ENCODE measurements around the gene ECE1. TPM values are rescaled to one million over a fixed set of nuclear protein-coding genes. Genes with fewer than 3 reads are reported as not detected.
A peak's percentile ranks its signal among the peaks of the same experiment; 100 is the strongest.

The ECE1 gene
- total and polyA plus RNA-seq, 2 of the 13 experiments (the other 11 are each of a cell fraction or from before 2014, with no cell fraction given), result 13.5 to 21.2 TPM

DNA sequence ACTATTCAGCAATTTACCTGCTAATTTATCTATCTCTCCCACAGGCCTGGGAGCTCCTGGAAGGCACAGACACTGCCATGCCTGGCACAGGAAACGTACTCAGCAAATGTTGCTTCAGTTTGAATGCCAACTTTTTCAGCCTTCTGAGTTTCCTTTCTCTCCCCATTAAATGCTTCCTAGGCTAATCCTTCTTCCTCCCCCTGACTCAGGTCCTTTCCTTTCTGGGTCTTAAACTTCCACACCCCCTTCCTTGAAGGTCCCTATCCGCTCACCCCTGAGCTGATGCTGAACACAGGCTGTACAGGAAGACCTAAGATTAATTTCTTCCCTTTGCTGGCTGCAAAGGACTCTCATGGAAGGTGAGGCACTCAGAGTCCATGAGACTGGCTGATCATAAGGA, 40.3 kb upstream of the ECE1 start (continued):
- no peak for TF ChIP-seq HDAC6 (IDR thresholded peaks at IDR 0.05; ENCODE audit: low read depth, low read length)

DNA sequence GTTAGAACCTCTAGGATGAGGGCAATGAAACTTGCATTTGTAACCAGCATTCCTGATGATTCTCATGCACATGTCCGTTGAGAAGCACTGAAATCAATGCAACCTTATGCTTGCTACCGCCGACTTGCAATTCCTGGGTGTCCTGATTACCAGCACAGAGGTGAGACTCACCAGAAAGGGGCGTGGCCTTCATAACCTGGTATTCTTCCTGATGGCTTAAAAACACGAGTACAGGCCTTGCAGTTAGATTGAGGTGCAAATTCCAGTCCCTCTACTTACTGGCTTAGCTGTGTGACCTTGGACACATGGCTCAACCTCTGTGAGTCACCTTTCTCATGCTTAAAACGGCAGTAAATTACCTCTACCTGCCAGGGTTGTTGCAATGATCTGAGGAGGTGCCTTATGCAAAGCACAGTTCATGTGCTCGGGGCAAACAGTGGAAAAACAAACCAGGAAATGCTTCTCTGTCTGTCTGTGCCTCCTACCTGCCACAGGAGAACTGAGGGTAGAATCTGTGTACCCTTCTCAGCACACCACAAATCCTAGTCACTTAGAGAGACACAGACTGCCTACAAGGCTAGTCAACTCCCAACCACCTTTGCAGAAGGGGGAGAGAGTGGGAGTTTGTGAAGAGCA, 39.1 kb upstream of the ECE1 start:
- 4% methylated on average over 7 of the region's 7 CpGs for whole genome bisulfite sequencing (ENCODE audit: low lambda C conversion rate)
- Histone ChIP-seq H3K4me3 (replicated peaks in 1 of 3; ENCODE audit: insufficient read depth in 1 of 3, low read depth in 2 of 3, low read length in 3 of 3) (peak overlapping the region in 2 of 3 experiments; percentile 17 to 50; a peak in 5 of 6 replicates), H3K36me3 (replicated peaks in 1 of 2; ENCODE audit: control insufficient read depth in 1 of 2, insufficient read depth in 2 of 2, low read length in 2 of 2) (no peaks in the 10 kb centered on the region), H3K9me3 (ENCODE audit: low read length) (no peaks in the 10 kb centered on the region), H4K20me1 (ENCODE audit: insufficient read depth, low read length) (no peaks in the 10 kb centered on the region), H3K79me2 (ENCODE audit: insufficient read depth, low read length) (peaks cover 9% of the 10 kb centered on the region), H3K27me3 (ENCODE audit: control insufficient read depth in 1 of 2, insufficient read depth in 2 of 2, low read length in 2 of 2) (no peaks in the 10 kb centered on the region), H3K4me2 (ENCODE audit: low read depth, low read length) (peak overlapping the region; percentile 83), H3K9ac (ENCODE audit: insufficient read depth, low read depth, low read length) (peak overlapping the region; percentile 66), H3K4me1 (ENCODE audit: insufficient read depth, low read length) (peaks cover 97% of the 10 kb centered on the region), H2AFZ (ENCODE audit: low read length) (no peak overlapping the region), H3K27ac (ENCODE audit: extremely low read length, insufficient read depth, low read length) (peak overlapping the region; percentile 83)
- FAIRE-seq (peak; percentile 95), DNase-seq (ENCODE audit: low spot score) (peak; percentile 98), ATAC-seq (peak; percentile 74)
- POLR2A ChIA-PET, result interaction anchor here (0.6 to 1.7 kb wide), 3 partner anchors 9 to 75 kb away, joined by 4 to 10 read pairs (median 5); no protein-coding TSS in a partner anchor
- intact Hi-C loops (cut with micrococcal nuclease; ENCODE audit: unreplicated experiment), result no loop called here
- CTCF ChIA-PET (ENCODE audit: low intra/inter-chr PET ratio, low total read pairs), result no interaction called here
- no TSS peak for BruUV-seq (replicated peaks)
- in situ Hi-C loops (cut with HindIII; ENCODE audit: extremely low pct_ligation_motif_present, low pct_unique_long_range_greater_than_20kb), result no loop called here
- TF ChIP-seq, protein P1, sequence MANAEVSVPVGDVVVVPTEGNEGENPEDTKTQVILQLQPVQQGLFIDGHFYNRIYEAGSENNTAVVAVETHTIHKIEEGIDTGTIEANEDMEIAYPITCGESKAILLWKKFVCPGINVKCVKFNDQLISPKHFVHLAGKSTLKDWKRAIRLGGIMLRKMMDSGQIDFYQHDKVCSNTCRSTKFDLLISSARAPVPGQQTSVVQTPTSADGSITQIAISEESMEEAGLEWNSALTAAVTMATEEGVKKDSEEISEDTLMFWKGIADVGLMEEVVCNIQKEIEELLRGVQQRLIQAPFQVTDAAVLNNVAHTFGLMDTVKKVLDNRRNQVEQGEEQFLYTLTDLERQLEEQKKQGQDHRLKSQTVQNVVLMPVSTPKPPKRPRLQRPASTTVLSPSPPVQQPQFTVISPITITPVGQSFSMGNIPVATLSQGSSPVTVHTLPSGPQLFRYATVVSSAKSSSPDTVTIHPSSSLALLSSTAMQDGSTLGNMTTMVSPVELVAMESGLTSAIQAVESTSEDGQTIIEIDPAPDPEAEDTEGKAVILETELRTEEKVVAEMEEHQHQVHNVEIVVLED (CRISPR knock-in tag; IDR thresholded peaks at IDR 0.05; ENCODE audit: borderline replicate concordance), result peak; percentile 36; the same call in 1 of the 2 replicates
- TF ChIP-seq, protein P2, sequence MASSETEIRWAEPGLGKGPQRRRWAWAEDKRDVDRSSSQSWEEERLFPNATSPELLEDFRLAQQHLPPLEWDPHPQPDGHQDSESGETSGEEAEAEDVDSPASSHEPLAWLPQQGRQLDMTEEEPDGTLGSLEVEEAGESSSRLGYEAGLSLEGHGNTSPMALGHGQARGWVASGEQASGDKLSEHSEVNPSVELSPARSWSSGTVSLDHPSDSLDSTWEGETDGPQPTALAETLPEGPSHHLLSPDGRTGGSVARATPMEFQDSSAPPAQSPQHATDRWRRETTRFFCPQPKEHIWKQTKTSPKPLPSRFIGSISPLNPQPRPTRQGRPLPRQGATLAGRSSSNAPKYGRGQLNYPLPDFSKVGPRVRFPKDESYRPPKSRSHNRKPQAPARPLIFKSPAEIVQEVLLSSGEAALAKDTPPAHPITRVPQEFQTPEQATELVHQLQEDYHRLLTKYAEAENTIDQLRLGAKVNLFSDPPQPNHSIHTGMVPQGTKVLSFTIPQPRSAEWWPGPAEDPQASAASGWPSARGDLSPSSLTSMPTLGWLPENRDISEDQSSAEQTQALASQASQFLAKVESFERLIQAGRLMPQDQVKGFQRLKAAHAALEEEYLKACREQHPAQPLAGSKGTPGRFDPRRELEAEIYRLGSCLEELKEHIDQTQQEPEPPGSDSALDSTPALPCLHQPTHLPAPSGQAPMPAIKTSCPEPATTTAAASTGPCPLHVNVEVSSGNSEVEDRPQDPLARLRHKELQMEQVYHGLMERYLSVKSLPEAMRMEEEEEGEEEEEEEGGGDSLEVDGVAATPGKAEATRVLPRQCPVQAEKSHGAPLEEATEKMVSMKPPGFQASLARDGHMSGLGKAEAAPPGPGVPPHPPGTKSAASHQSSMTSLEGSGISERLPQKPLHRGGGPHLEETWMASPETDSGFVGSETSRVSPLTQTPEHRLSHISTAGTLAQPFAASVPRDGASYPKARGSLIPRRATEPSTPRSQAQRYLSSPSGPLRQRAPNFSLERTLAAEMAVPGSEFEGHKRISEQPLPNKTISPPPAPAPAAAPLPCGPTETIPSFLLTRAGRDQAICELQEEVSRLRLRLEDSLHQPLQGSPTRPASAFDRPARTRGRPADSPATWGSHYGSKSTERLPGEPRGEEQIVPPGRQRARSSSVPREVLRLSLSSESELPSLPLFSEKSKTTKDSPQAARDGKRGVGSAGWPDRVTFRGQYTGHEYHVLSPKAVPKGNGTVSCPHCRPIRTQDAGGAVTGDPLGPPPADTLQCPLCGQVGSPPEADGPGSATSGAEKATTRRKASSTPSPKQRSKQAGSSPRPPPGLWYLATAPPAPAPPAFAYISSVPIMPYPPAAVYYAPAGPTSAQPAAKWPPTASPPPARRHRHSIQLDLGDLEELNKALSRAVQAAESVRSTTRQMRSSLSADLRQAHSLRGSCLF (CRISPR knock-in tag; IDR thresholded peaks at IDR 0.05; ENCODE audit: borderline replicate concordance), result no peak
- TF ChIP-seq SMARCC2 (IDR thresholded peaks at IDR 0.05) (no peak), THYN1 (CRISPR knock-in tag; IDR thresholded peaks at IDR 0.05; ENCODE audit: borderline replicate concordance, low read depth) (no peak), KLF6 (CRISPR knock-in tag; IDR thresholded peaks at IDR 0.05) (0 out of 2 replicates have a peak, but pooled peaks have one; percentile 25), DNMT1 (CRISPR knock-in tag; IDR thresholded peaks at IDR 0.05) (no peak), ETV5 (CRISPR knock-in tag; IDR thresholded peaks at IDR 0.05; ENCODE audit: borderline replicate concordance) (peak; percentile 76; the same call in 1 of the 2 replicates), ZNF235 (CRISPR knock-in tag; IDR thresholded peaks at IDR 0.05; ENCODE audit: borderline replicate concordance) (peak; percentile 80; the same call in 1 of the 2 replicates), ZNF337 (CRISPR knock-in tag; IDR thresholded peaks at IDR 0.05; ENCODE audit: borderline replicate concordance, low read depth) (peak; percentile 71; the same call in 1 of the 2 replicates), NR2F1 (CRISPR knock-in tag; IDR thresholded peaks at IDR 0.05) (peak; percentile 20 to 29; a peak in 2 of 4 replicates)
- TF ChIP-seq, protein P3, sequence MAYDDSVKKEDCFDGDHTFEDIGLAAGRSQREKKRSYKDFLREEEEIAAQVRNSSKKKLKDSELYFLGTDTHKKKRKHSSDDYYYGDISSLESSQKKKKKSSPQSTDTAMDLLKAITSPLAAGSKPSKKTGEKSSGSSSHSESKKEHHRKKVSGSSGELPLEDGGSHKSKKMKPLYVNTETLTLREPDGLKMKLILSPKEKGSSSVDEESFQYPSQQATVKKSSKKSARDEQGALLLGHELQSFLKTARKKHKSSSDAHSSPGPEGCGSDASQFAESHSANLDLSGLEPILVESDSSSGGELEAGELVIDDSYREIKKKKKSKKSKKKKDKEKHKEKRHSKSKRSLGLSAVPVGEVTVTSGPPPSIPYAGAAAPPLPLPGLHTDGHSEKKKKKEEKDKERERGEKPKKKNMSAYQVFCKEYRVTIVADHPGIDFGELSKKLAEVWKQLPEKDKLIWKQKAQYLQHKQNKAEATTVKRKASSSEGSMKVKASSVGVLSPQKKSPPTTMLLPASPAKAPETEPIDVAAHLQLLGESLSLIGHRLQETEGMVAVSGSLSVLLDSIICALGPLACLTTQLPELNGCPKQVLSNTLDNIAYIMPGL (CRISPR knock-in tag; IDR thresholded peaks at IDR 0.05; ENCODE audit: borderline replicate concordance in 1 of 2, low read depth in 1 of 2), result peak in 1 of 2 experiments; percentile 54; a peak in 2 of 4 replicates

All from HepG2 (cell line).